HCT116 (cell line): ENCODE results near the gene PLAAT3. TPM values are rescaled to one million over a fixed set of nuclear protein-coding genes. Genes with fewer than 3 reads are reported as not detected.

Source experiments
- ATAC-seq: fragments of 200-7000 bp; cut with Tn5 transposase; 2 replicates; pipeline ENCODE4 v1.9.1; 2020; ENCODE audit warnings: mild to moderate bottlenecking, moderate library complexity
- BruUV-seq: library from RNA; stranded (reverse); fragments of 400-500 nt; replicated peaks from 2 replicates; lab custom pipeline; 2021; lab: Mats Ljungman, UMichigan
- CTCF ChIA-PET: fragments of 300-600 bp; sonication (Branson Sonifier 250); formaldehyde crosslinking; loops from one replicate; lab custom pipeline; 2021; ENCODE audit warnings: antibody characterized with exemption; lab: Charles Lee
- POLR2A ChIA-PET: fragments of 300-600, 350-600 bp; sonication (Branson Sonifier 250); formaldehyde crosslinking; loops from one replicate; lab custom pipeline; 2021; ENCODE audit warnings: antibody characterized with exemption; lab: Charles Lee
- RAD21 ChIA-PET, 2 experiments: fragments of 300-600 bp; sonication (Branson Sonifier 250); formaldehyde crosslinking; loops; one replicate each; lab custom pipeline; 2023; ENCODE audit warnings: low total read pairs in 2 of 2; ENCODE audit not compliant: uncharacterized antibody in 2 of 2, unreplicated experiment in 2 of 2, low non-redundant PET in 1 of 2; lab: Charles Lee
- DNase-seq: peaks from one replicate; pipeline ENCODE4 v3.0.0-alpha.2; 2010; ENCODE audit warnings: low read depth, low spot score
- H2AFZ ChIP-seq: fragments of 200-600 bp; shearing (Covaris generic), sonication (generic); 2 replicates; pipeline ENCODE4 v1.6.1; 2017; ENCODE audit warnings: low read depth, mixed run types, mixed read lengths, antibody characterized with exemption, low read length; ENCODE audit not compliant: poor library complexity, severe bottlenecking
- H3K27ac ChIP-seq: 2 replicates; pipeline ENCODE4 v1.5.1; 2012; ENCODE audit warnings: low read depth, low read length
- H3K27me3 ChIP-seq: fragments of 200-600 bp; sonication (generic); 2 replicates; pipeline ENCODE4 v1.6.1; 2016; ENCODE audit warnings: mixed run types, low read length, mixed read lengths; ENCODE audit not compliant: insufficient read depth
- H3K36me3 ChIP-seq, 2 experiments: fragments of 200-500 bp in 1 of 2; fragments of 200-600 bp in 1 of 2; sonication (Bioruptor generic) in 1 of 2; sonication (generic) in 1 of 2; 2 replicates each; pipeline versions ENCODE4 v1.5.1 to v1.6.1; 2014 to 2016; ENCODE audit warnings: low read length in 2 of 2, inconsistent platforms in 1 of 2, mixed read lengths in 1 of 2, mixed run types in 1 of 2; ENCODE audit not compliant: insufficient read depth in 2 of 2, control insufficient read depth in 1 of 2
- H3K4me1 ChIP-seq, 2 experiments: fragments of 200-600 bp in 1 of 2; sonication (generic) in 1 of 2; 2 replicates each; pipeline versions ENCODE4 v1.5.1 to v1.6.1; 2012 to 2017; ENCODE audit warnings: low read length in 2 of 2, inconsistent platforms in 1 of 2, mild to moderate bottlenecking in 1 of 2, mixed read lengths in 1 of 2, mixed run types in 1 of 2, moderate library complexity in 1 of 2; ENCODE audit not compliant: insufficient read depth in 2 of 2, control insufficient read depth in 1 of 2
- H3K4me2 ChIP-seq: fragments of 200-600 bp; sonication (generic); 2 replicates; pipeline ENCODE4 v1.6.1; 2017; ENCODE audit warnings: mixed run types, low read length, mixed read lengths
- H3K4me3 ChIP-seq, 2 experiments: fragments of 200-600 bp in 1 of 2; sonication (generic) in 1 of 2; replicated peaks in 1 of 2; 2 replicates each; pipeline ENCODE4 v1.5.1; 2011 to 2016; ENCODE audit warnings: low read length in 2 of 2, control low read depth in 1 of 2, low read depth in 1 of 2, mild to moderate bottlenecking in 1 of 2, mixed read lengths in 1 of 2, mixed run types in 1 of 2
- H3K79me2 ChIP-seq: fragments of 200-600 bp; sonication (generic); 2 replicates; pipeline ENCODE4 v1.6.1; 2017; ENCODE audit warnings: mild to moderate bottlenecking, mixed run types, low read length, moderate library complexity, mixed read lengths; ENCODE audit not compliant: insufficient read depth
- H3K9ac ChIP-seq: fragments of 200-600 bp; sonication (generic); 2 replicates; pipeline ENCODE4 v1.6.1; 2016; ENCODE audit warnings: low read length, mixed read lengths
- H3K9me2 ChIP-seq: fragments of 200-600 bp; sonication (generic), shearing (Covaris generic); 2 replicates; pipeline ENCODE4 v1.6.1; 2017; ENCODE audit warnings: mixed run types, mild to moderate bottlenecking, moderate library complexity; ENCODE audit not compliant: insufficient read depth
- H3K9me3 ChIP-seq, 2 experiments: fragments of 200-500 bp in 1 of 2; fragments of 200-600 bp in 1 of 2; sonication (Bioruptor generic) in 1 of 2; sonication (generic) in 1 of 2; 2 replicates each; pipeline ENCODE4 v1.6.1; 2014 to 2017; ENCODE audit warnings: low read length in 2 of 2, mixed read lengths in 2 of 2, inconsistent platforms in 1 of 2, low read depth in 1 of 2, mild to moderate bottlenecking in 1 of 2, mixed run types in 1 of 2, moderate library complexity in 1 of 2; ENCODE audit not compliant: control insufficient read depth in 1 of 2, insufficient read depth in 1 of 2
- H4K20me1 ChIP-seq: fragments of 200-600 bp; sonication (generic), shearing (Covaris generic); 2 replicates; pipeline ENCODE4 v1.6.1; 2017; ENCODE audit warnings: mixed run types, mild to moderate bottlenecking, moderate library complexity; ENCODE audit not compliant: insufficient read depth
- CBX3 ChIP-seq: IDR thresholded peaks from 2 replicates; pipeline ENCODE4 v1.6.1; 2012; ENCODE audit warnings: low read depth
- CEBPB ChIP-seq: IDR thresholded peaks from 2 replicates; pipeline ENCODE4 v1.6.1; 2012; ENCODE audit warnings: low read depth
- EGR1 ChIP-seq: IDR thresholded peaks from 2 replicates; pipeline ENCODE4 v1.6.1; 2012; ENCODE audit warnings: low read depth
- EZH2phosphoT487 ChIP-seq: fragments of 200-600 bp; IDR thresholded peaks from 2 replicates; pipeline ENCODE4 v1.6.1; 2018; ENCODE audit warnings: antibody characterized with exemption, borderline replicate concordance
- FOSL1 ChIP-seq: IDR thresholded peaks from 2 replicates; pipeline ENCODE4 v1.6.1; 2012; ENCODE audit warnings: low read depth
- JUND ChIP-seq: IDR thresholded peaks from 2 replicates; pipeline ENCODE4 v1.6.1; 2012
- POLR2AphosphoS5 ChIP-seq: IDR thresholded peaks from 2 replicates; pipeline ENCODE4 v1.6.1; 2011; ENCODE audit warnings: mild to moderate bottlenecking, low read depth, low read length, moderate library complexity
- RAD21 ChIP-seq: IDR thresholded peaks from 2 replicates; pipeline ENCODE4 v1.6.1; 2012; ENCODE audit warnings: low read depth, mild to moderate bottlenecking
- SP1 ChIP-seq: IDR thresholded peaks from 2 replicates; pipeline ENCODE4 v1.6.1; 2012; ENCODE audit warnings: low read depth
- SRF ChIP-seq: IDR thresholded peaks from 2 replicates; pipeline ENCODE4 v1.6.1; 2012; ENCODE audit warnings: low read depth
- TCF7L2 ChIP-seq: IDR thresholded peaks from 2 replicates; pipeline ENCODE4 v1.7.0; 2011; ENCODE audit warnings: borderline replicate concordance, inconsistent platforms; ENCODE audit not compliant: insufficient read depth, insufficient read length; ENCODE audit errors: extremely low read depth
- YY1 ChIP-seq: IDR thresholded peaks from 2 replicates; pipeline ENCODE4 v1.6.1; 2011; ENCODE audit warnings: low read length, low read depth, moderate library complexity, mild to moderate bottlenecking; ENCODE audit not compliant: insufficient replicate concordance; ENCODE audit errors: extremely low read depth
- ZBTB33 ChIP-seq: IDR thresholded peaks from 2 replicates; pipeline ENCODE4 v1.6.1; 2011; ENCODE audit warnings: mild to moderate bottlenecking, low read length, moderate library complexity; ENCODE audit not compliant: insufficient replicate concordance; ENCODE audit errors: extremely low read depth
- ZFX ChIP-seq: fragments of 450-650 bp; IDR thresholded peaks from 2 replicates; pipeline ENCODE4 v1.6.1; 2017
- intact Hi-C: fragments of 100-400 bp; cut with micrococcal nuclease; formaldehyde crosslinking; loops from 2 replicates; pipeline ENCODE4 v1.10.0; 2022
- total RNA-seq: library from RNA; stranded (reverse); gene quantifications from one replicate; pipeline ENCODE4 v1.2.1, GENCODE V29; 2021; ENCODE audit not compliant: unreplicated experiment

The PLAAT3 gene
- total RNA-seq, 1 experiment from 2014 or later = 31.1 TPM

GRCh38 chr11:63589000-63589399 is 25.2 kb downstream of the PLAAT3 start:
- TF ChIP-seq SRF = no peak
- TF ChIP-seq TCF7L2 = no peak
- Histone ChIP-seq H3K4me2 (no peak overlapping the region), H3K9ac (no peak overlapping the region), H4K20me1 (no peaks in the 10 kb centered on the region), H3K79me2 (no peaks in the 10 kb centered on the region), H3K9me2 (no peaks in the 10 kb centered on the region), H3K9me3 (no peaks in the 10 kb centered on the region), H3K27ac (no peak overlapping the region), H3K4me3 (no peak overlapping the region), H3K4me1 (no peaks in the 10 kb centered on the region), H2AFZ (no peak overlapping the region), H3K36me3 (0 out of 4 replicates have a peak, but pooled peaks cover 0 to 4% of the 10 kb centered on the region in 2 experiments), H3K27me3 (no peaks in the 10 kb centered on the region)
- RAD21 ChIA-PET = no interaction called here
- DNase-seq = no peak
- BruUV-seq = no TSS peak
- intact Hi-C loops = no loop called here
- ATAC-seq = no peak
- CTCF ChIA-PET = interaction anchor here (1.4 kb wide), 1 partner anchor 17 kb away, joined by 4 read pairs; no protein-coding TSS in a partner anchor
- POLR2A ChIA-PET = no interaction called here

GRCh38 chr11:63586451-63587166 is 27.6 kb downstream of the PLAAT3 start:
- Histone ChIP-seq H3K27me3 (no peaks in the 10 kb centered on the region), H3K9me3 (peaks cover 0 to 4% of the 10 kb centered on the region in 2 experiments; a peak in 1 of 4 replicates), H3K4me3 (no peak overlapping the region), H2AFZ (no peak overlapping the region), H4K20me1 (no peaks in the 10 kb centered on the region), H3K27ac (no peak overlapping the region), H3K79me2 (no peaks in the 10 kb centered on the region), H3K4me2 (no peak overlapping the region), H3K9me2 (no peaks in the 10 kb centered on the region), H3K9ac (no peak overlapping the region), H3K36me3 (0 out of 4 replicates have a peak, but pooled peaks cover 0 to 7% of the 10 kb centered on the region in 2 experiments), H3K4me1 (peaks cover 0 to 6% of the 10 kb centered on the region in 2 experiments; a peak in 1 of 4 replicates)
- no TSS peak for BruUV-seq
- CTCF ChIA-PET = no interaction called here
- TF ChIP-seq YY1 (no peak), CBX3 (no peak), SP1 (no peak), EGR1 (no peak), ZFX (no peak), CEBPB (no peak), TCF7L2 (no peak), EZH2phosphoT487 (no peak), RAD21 (no peak), ZBTB33 (no peak), JUND (no peak), POLR2AphosphoS5 (no peak), FOSL1 (no peak)
- RAD21 ChIA-PET = no interaction called here
- POLR2A ChIA-PET = no interaction called here
- DNase-seq (no peak), ATAC-seq (no peak)
- intact Hi-C loops = no loop called here
